Measurements from ENCODE around the gene SH2B3.

The SH2B3 gene

GRCh38 chr12:111417784-111418593 lies 12.3 kb downstream of the SH2B3 start:
- TF ChIP-seq ZFX (IDR thresholded peaks at IDR 0.05): no peak
- TF ChIP-seq, protein P1, sequence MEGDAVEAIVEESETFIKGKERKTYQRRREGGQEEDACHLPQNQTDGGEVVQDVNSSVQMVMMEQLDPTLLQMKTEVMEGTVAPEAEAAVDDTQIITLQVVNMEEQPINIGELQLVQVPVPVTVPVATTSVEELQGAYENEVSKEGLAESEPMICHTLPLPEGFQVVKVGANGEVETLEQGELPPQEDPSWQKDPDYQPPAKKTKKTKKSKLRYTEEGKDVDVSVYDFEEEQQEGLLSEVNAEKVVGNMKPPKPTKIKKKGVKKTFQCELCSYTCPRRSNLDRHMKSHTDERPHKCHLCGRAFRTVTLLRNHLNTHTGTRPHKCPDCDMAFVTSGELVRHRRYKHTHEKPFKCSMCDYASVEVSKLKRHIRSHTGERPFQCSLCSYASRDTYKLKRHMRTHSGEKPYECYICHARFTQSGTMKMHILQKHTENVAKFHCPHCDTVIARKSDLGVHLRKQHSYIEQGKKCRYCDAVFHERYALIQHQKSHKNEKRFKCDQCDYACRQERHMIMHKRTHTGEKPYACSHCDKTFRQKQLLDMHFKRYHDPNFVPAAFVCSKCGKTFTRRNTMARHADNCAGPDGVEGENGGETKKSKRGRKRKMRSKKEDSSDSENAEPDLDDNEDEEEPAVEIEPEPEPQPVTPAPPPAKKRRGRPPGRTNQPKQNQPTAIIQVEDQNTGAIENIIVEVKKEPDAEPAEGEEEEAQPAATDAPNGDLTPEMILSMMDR (conservative IDR thresholded peaks at IDR 0.05): no peak
- no peak overlapping the region for H3K27ac ChIP-seq

- TF ChIP-seq, protein P1 (conservative IDR thresholded peaks at IDR 0.05): no peak
- no peak for TF ChIP-seq ZFX (IDR thresholded peaks at IDR 0.05)
- H3K27ac ChIP-seq: no peak overlapping the region
These were observed 12.8 kb downstream of the SH2B3 start for GRCh38 chr12:111418594-111418880.

DNA sequence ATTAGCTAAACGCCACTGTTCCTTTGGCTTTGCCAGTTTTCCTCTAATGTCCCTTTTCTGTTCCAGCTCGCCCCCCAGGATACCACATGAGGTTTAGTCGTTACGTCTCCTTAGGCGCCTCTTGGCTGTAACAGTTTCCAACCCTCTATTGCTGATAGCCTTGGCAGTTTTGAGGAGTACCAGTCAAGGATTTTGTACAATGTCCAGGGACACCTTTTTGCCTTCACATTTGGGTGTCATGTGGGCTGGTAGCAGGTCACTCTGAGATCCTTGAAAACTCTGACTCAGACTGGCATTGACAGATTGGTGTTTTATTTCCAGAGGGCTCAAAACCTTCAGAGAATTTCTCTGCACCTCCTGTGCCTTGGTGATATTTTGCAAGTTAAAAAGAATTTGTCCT lies 14.1 kb downstream of the SH2B3 start:
- H3K27ac ChIP-seq: no peak overlapping the region
- TF ChIP-seq, protein P1 (conservative IDR thresholded peaks at IDR 0.05): no peak
- no peak for TF ChIP-seq ZFX (IDR thresholded peaks at IDR 0.05)

- no peak overlapping the region for H3K27ac ChIP-seq
- TF ChIP-seq ZFX (IDR thresholded peaks at IDR 0.05): no peak
- TF ChIP-seq, protein P1 (conservative IDR thresholded peaks at IDR 0.05): no peak
These were observed 14.8 kb downstream of the SH2B3 start for GRCh38 chr12:111420494-111420893.

GRCh38 chr12:111424189-111424792 lies 18.6 kb downstream of the SH2B3 start:
- TF ChIP-seq, protein P1 (conservative IDR thresholded peaks at IDR 0.05): no peak
- no peak for TF ChIP-seq ZFX (IDR thresholded peaks at IDR 0.05)
- no peak overlapping the region for H3K27ac ChIP-seq

DNA sequence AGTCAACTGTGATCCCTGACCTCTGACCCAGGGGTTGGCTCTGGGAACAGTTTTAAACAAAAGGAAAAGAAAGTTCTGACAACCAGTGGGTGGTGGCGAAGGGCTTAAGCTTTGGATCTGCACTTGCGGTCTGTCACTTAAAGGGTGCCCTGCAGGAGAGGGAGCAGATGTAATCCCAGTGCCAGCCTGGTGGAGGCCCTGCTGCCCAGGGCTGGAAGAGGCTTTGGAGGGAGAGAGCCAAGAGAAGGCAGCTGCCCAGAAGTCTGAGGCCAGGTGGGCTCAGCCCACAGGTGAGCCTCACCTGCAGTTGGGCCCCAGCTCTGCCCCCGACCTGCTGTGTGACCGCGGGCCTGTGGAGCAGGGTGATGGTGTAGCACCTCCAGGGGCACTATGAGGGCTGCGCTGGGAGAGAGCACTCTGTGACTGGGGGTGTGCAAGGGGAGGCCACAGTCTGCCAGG lies 19.1 kb downstream of the SH2B3 start:
- TF ChIP-seq, protein P1 (conservative IDR thresholded peaks at IDR 0.05): no peak
- no peak for TF ChIP-seq ZFX (IDR thresholded peaks at IDR 0.05)
- no peak overlapping the region for H3K27ac ChIP-seq

DNA sequence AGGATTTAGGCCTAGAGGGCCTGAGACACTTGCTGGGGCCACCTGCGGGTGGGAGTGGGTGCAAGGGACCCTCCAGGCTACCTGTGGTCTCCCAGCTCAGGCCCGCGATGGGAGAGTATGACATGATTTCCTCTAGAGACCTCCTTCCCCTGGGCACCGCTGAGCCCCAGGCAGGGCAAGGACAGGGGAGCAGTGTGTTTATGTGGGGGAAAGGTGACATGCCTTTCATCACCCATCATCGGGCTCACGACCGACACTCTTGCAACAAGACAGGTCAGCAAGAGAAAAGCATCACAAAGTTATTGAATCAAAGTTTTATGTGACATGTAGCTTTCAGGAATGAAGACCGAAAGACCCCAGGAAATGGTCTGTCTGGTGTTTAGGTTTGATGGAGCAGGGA lies 19.9 kb downstream of the SH2B3 start:
- TF ChIP-seq, protein P1 (conservative IDR thresholded peaks at IDR 0.05): no peak
- no peak for TF ChIP-seq ZFX (IDR thresholded peaks at IDR 0.05)
- no peak overlapping the region for H3K27ac ChIP-seq
